SK-N-SH (cell line): ENCODE data around the gene MRPL19. TPM values are rescaled to one million over a fixed set of nuclear protein-coding genes. Genes with fewer than 3 reads are reported as not detected.

Experiments used
- CTCF ChIA-PET: fragments of 300-600, 350-600 bp; formaldehyde crosslinking; extraction: SDS; loops from one replicate; lab custom pipeline; 2021; lab: Yijun Ruan, JAX
- POLR2A ChIA-PET: fragments of 350-600 bp; sonication (Branson Sonifier 250); formaldehyde crosslinking; extraction: SDS; loops from one replicate; lab custom pipeline; 2020; ENCODE audit warnings: antibody characterized with exemption, inconsistent platforms; lab: Yijun Ruan, JAX
- DNase-seq: peaks from one replicate; pipeline ENCODE4 v3.0.0; 2012
- H2AFZ ChIP-seq: fragments of 200-600 bp; sonication (generic); 2 replicates; pipeline ENCODE4 v1.8.1; 2016; ENCODE audit warnings: antibody characterized with exemption, mild to moderate bottlenecking, low read depth
- H3F3A ChIP-seq: fragments of 200-600 bp; sonication (generic); replicated peaks from 2 replicates; pipeline ENCODE3; 2016; ENCODE audit warnings: antibody characterized with exemption, mild to moderate bottlenecking; ENCODE audit not compliant: insufficient read depth
- H3K27ac ChIP-seq, 2 experiments: fragments of 200-500 bp in 1 of 2; fragments of 200-600 bp in 1 of 2; sonication (Bioruptor generic) in 1 of 2; sonication (generic), shearing (Covaris generic) in 1 of 2; 2 replicates each; pipeline versions ENCODE4 v1.5.1 to v1.6.1; 2014 to 2016; ENCODE audit warnings: low read depth in 2 of 2, inconsistent platforms in 1 of 2, low read length in 1 of 2, mild to moderate bottlenecking in 1 of 2, mixed read lengths in 1 of 2
- H3K27me3 ChIP-seq: fragments of 200-600 bp; sonication (generic), shearing (Covaris generic); 2 replicates; pipeline ENCODE4 v1.6.1; 2016; ENCODE audit warnings: mixed run types; ENCODE audit not compliant: insufficient read depth
- H3K36me3 ChIP-seq, 2 experiments: fragments of 200-500 bp in 1 of 2; fragments of 200-600 bp in 1 of 2; sonication (Bioruptor generic) in 1 of 2; sonication (generic) in 1 of 2; replicated peaks in 1 of 2; 2 replicates each; pipeline versions ENCODE3 to v1.5.1; 2014 to 2016; ENCODE audit warnings: low read length in 1 of 2, mild to moderate bottlenecking in 1 of 2; ENCODE audit not compliant: insufficient read depth in 2 of 2, control insufficient read depth in 1 of 2
- H3K4me1 ChIP-seq, 2 experiments: fragments of 200-500 bp in 1 of 2; fragments of 200-600 bp in 1 of 2; sonication (Bioruptor generic) in 1 of 2; sonication (generic), shearing (Covaris generic) in 1 of 2; 2 replicates each; pipeline versions ENCODE4 v1.5.1 to v1.6.1; 2014 to 2016; ENCODE audit warnings: low read depth in 1 of 2, low read length in 1 of 2, mixed run types in 1 of 2; ENCODE audit not compliant: insufficient read depth in 2 of 2, control insufficient read depth in 1 of 2
- H3K4me2 ChIP-seq: fragments of 200-600 bp; sonication (generic), shearing (Covaris generic); 2 replicates; pipeline ENCODE4 v1.6.1; 2017; ENCODE audit warnings: mixed run types
- H3K4me3 ChIP-seq, 2 experiments: fragments of 200-500 bp in 1 of 2; fragments of 200-600 bp in 1 of 2; sonication (Bioruptor generic) in 1 of 2; sonication (generic), shearing (Covaris generic) in 1 of 2; 2 replicates each; pipeline versions ENCODE4 v1.5.1 to v1.8.1; 2014 to 2016; ENCODE audit warnings: low read depth in 2 of 2, inconsistent platforms in 1 of 2, low read length in 1 of 2, mild to moderate bottlenecking in 1 of 2, mixed read lengths in 1 of 2, moderate library complexity in 1 of 2
- H3K79me2 ChIP-seq: fragments of 200-600 bp; sonication (generic); 2 replicates; pipeline ENCODE4 v1.8.1; 2017; ENCODE audit warnings: mild to moderate bottlenecking; ENCODE audit not compliant: insufficient read depth
- H3K9ac ChIP-seq: fragments of 200-600 bp; sonication (generic); 2 replicates; pipeline ENCODE4 v1.6.1; 2017; ENCODE audit warnings: mixed run types
- H3K9me2 ChIP-seq: fragments of 200-600 bp; sonication (generic); 2 replicates; pipeline ENCODE4 v1.6.1; 2017; ENCODE audit warnings: mixed run types
- H3K9me3 ChIP-seq: fragments of 200-600 bp; sonication (generic); 2 replicates; pipeline ENCODE4 v1.6.1; 2017; ENCODE audit warnings: mixed run types, mild to moderate bottlenecking, moderate library complexity
- H4K20me1 ChIP-seq: fragments of 200-600 bp; sonication (generic); 2 replicates; pipeline ENCODE4 v1.6.1; 2017; ENCODE audit warnings: mild to moderate bottlenecking, mixed run types; ENCODE audit not compliant: insufficient read depth
- CHD2 ChIP-seq: fragments of 150-350 bp; IDR thresholded peaks from 2 replicates; pipeline ENCODE4 v1.6.1; 2018; ENCODE audit warnings: low read length; ENCODE audit not compliant: partially characterized antibody
- EZH2phosphoT487 ChIP-seq: fragments of 200-600 bp; sonication (generic); IDR thresholded peaks from 2 replicates; pipeline ENCODE4 v1.6.1; 2017; ENCODE audit warnings: low read depth, mixed run types, mild to moderate bottlenecking, antibody characterized with exemption, moderate library complexity, borderline replicate concordance
- FOSL2 ChIP-seq: IDR thresholded peaks from 2 replicates; pipeline ENCODE4 v1.4.0; 2012; ENCODE audit warnings: low read depth, mild to moderate bottlenecking, moderate library complexity, borderline replicate concordance
- GATA2 ChIP-seq: sonication (generic); formaldehyde crosslinking; IDR thresholded peaks from 2 replicates; pipeline ENCODE4 v1.5.0; 2020; ENCODE audit warnings: mild to moderate bottlenecking, missing genetic modification reagents
- MXI1 ChIP-seq: IDR thresholded peaks from 2 replicates; pipeline ENCODE4 v1.6.1; 2012; ENCODE audit warnings: mild to moderate bottlenecking, low read depth, low read length, improper control_type of control experiment
- POLR2AphosphoS5 ChIP-seq: IDR thresholded peaks from 2 replicates; pipeline ENCODE4 v1.6.1; 2012; ENCODE audit warnings: low read depth, low read length
- RAD21 ChIP-seq: IDR thresholded peaks from 2 replicates; pipeline ENCODE4 v1.6.1; 2012; ENCODE audit warnings: mild to moderate bottlenecking, low read length
- RXRA ChIP-seq: IDR thresholded peaks from 2 replicates; pipeline ENCODE4 v1.4.0; 2012; ENCODE audit warnings: low read depth, mild to moderate bottlenecking, borderline replicate concordance
- SIN3A ChIP-seq: IDR thresholded peaks from 2 replicates; pipeline ENCODE4 v1.6.1; 2012; ENCODE audit warnings: low read depth, mild to moderate bottlenecking, low read length, moderate library complexity, borderline replicate concordance
- SMC3 ChIP-seq: IDR thresholded peaks from 2 replicates; pipeline ENCODE4 v1.6.1; 2012; ENCODE audit warnings: low read depth, low read length, improper control_type of control experiment
- TCF12 ChIP-seq: IDR thresholded peaks from 2 replicates; pipeline ENCODE4 v1.4.0; 2012
- TEAD4 ChIP-seq: IDR thresholded peaks from 2 replicates; pipeline ENCODE4 v1.4.0; 2012; ENCODE audit warnings: mild to moderate bottlenecking, borderline replicate concordance; ENCODE audit not compliant: insufficient read depth
- WGBS: methylation state at CpG from one replicate; pipeline ENCODE4 v1.1.6; 2017; ENCODE audit warnings: low lambda C conversion rate; 5-methylcytosine and 5-hydroxymethylcytosine counted together
- polyA plus RNA-seq, 3 experiments: library from polyadenylated mRNA; depleted of rRNA; stranded (reverse); fragments of >200 nt; gene quantifications; 2 replicates each; pipeline ENCODE4 v1.2.3, GENCODE V29; 2012
- TF ChIP-seq, protein P1 (sequence below): fragments of 200-600 bp; sonication (generic); IDR thresholded peaks from 2 replicates; pipeline ENCODE4 v1.6.1; 2017; ENCODE audit warnings: antibody characterized with exemption, mild to moderate bottlenecking, moderate library complexity
- TF ChIP-seq, protein P2 (sequence below): IDR thresholded peaks from 2 replicates; pipeline ENCODE4 v1.4.0; 2012; ENCODE audit warnings: low read depth, borderline replicate concordance
- TF ChIP-seq, protein P3 (sequence below): fragments of 150-350 bp; IDR thresholded peaks from 2 replicates; pipeline ENCODE4 v1.6.1; 2017; ENCODE audit warnings: antibody characterized with exemption, low read length, low read depth, borderline replicate concordance

Gene MRPL19
- polyA plus RNA-seq, 1 of the 3 experiments (the other 2 are of a cell fraction), result 15.4 TPM

DNA sequence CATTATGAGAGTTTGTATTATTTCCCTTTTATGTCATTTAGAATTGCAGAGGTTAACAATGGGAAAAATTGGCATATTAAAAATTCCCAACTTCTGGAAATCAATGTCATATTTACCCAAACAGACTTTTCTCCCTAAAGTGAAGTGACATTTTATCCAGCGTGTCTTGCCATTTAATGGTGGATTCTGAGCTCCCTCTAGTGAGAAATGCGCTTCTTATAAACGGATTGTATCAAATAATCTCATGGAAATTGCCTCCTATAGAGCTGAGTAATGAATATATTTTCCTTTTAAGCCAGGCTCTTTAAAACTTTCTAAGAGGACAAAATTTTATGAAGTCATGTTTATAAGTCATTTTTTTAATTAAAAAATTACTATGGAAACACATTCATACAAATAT, 69.8 kb downstream of the MRPL19 start:
- peak; percentile 48 for TF ChIP-seq RAD21
- no peak for TF ChIP-seq SIN3A
- TF ChIP-seq, protein P1, sequence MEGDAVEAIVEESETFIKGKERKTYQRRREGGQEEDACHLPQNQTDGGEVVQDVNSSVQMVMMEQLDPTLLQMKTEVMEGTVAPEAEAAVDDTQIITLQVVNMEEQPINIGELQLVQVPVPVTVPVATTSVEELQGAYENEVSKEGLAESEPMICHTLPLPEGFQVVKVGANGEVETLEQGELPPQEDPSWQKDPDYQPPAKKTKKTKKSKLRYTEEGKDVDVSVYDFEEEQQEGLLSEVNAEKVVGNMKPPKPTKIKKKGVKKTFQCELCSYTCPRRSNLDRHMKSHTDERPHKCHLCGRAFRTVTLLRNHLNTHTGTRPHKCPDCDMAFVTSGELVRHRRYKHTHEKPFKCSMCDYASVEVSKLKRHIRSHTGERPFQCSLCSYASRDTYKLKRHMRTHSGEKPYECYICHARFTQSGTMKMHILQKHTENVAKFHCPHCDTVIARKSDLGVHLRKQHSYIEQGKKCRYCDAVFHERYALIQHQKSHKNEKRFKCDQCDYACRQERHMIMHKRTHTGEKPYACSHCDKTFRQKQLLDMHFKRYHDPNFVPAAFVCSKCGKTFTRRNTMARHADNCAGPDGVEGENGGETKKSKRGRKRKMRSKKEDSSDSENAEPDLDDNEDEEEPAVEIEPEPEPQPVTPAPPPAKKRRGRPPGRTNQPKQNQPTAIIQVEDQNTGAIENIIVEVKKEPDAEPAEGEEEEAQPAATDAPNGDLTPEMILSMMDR, result peak; percentile 18; the same call in 1 of the 2 replicates
- CTCF ChIA-PET, result interaction anchor here (1.0 to 2.2 kb wide), 2 partner anchors 75 to 85 kb away, joined by 3 to 16 read pairs; no protein-coding TSS in a partner anchor
- Histone ChIP-seq H3K9ac (no peak overlapping the region), H3K36me3 (no peaks in the 10 kb centered on the region), H3K9me3 (no peaks in the 10 kb centered on the region; the same call in 1 of the 2 replicates), H3K79me2 (no peaks in the 10 kb centered on the region), H3K4me3 (no peak overlapping the region), H3K9me2 (no peaks in the 10 kb centered on the region), H3K27ac (no peak overlapping the region), H2AFZ (no peak overlapping the region), H4K20me1 (no peaks in the 10 kb centered on the region), H3K4me2 (no peak overlapping the region), H3F3A (no peaks in the 10 kb centered on the region), H3K4me1 (no peaks in the 10 kb centered on the region), H3K27me3 (no peaks in the 10 kb centered on the region)
- WGBS, result 74% methylated on average over 3 of the region's 3 CpGs
- no peak for DNase-seq
- POLR2A ChIA-PET, result no interaction called here

DNA sequence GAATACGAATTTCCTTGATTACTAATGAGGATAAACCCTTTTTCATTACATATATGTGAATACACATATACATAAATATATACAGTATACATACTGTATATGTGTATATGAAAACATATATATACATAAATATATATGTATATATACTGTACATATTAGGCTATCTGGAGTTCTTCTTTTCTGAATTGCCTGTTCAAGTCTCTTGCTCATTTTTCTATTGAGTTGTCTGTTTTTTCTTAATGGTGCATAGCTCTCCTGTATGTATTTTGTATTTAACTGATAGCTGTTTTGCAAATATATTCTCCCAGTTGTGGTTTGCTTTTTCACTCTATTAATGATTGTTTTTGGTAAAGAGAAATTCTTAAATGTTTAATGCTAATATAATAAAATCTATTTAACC, 73.0 kb downstream of the MRPL19 start:
- Histone ChIP-seq H3K4me3 (no peak overlapping the region), H3K79me2 (no peaks in the 10 kb centered on the region), H3F3A (no peaks in the 10 kb centered on the region), H4K20me1 (no peaks in the 10 kb centered on the region), H3K27ac (no peak overlapping the region), H3K4me1 (no peaks in the 10 kb centered on the region), H3K9ac (no peak overlapping the region), H2AFZ (no peak overlapping the region), H3K27me3 (no peaks in the 10 kb centered on the region; the same call in 1 of the 2 replicates), H3K36me3 (no peaks in the 10 kb centered on the region), H3K9me2 (no peaks in the 10 kb centered on the region), H3K9me3 (no peaks in the 10 kb centered on the region; the same call in 1 of the 2 replicates), H3K4me2 (no peak overlapping the region)
- TF ChIP-seq GATA2 (CRISPR knock-in tag) (no peak), TEAD4 (no peak)
- TF ChIP-seq, protein P2, sequence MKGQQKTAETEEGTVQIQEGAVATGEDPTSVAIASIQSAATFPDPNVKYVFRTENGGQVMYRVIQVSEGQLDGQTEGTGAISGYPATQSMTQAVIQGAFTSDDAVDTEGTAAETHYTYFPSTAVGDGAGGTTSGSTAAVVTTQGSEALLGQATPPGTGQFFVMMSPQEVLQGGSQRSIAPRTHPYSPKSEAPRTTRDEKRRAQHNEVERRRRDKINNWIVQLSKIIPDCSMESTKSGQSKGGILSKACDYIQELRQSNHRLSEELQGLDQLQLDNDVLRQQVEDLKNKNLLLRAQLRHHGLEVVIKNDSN, result no peak
- CTCF ChIA-PET, result interaction anchor here (1.5 kb wide), 2 partner anchors 10 to 79 kb away, joined by 3 to 5 read pairs; no protein-coding TSS in a partner anchor
- 15% methylated on average over 1 of the region's 1 CpG for WGBS
- POLR2A ChIA-PET, result no interaction called here
- DNase-seq, result no peak

DNA sequence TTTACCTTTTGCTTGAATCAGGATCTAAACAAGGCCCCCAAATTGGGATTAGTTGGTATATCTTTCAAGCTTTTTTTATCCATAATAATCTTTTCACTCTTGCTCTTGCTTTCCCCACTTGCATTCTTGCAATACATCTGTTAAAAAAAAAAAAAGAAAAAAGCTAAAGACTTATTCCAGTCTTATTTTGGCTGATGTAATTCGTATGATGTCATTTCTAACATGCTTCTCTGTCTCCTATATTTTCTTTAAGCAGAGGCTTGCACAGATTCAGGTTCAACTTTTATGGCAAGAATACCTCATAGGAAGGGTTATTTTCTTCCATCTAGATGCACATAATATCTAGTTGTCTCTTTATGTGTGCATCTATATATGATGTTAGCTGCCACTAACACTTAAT, 73.9 kb downstream of the MRPL19 start:
- TF ChIP-seq TEAD4, result no peak
- TF ChIP-seq POLR2AphosphoS5, result no peak
- TF ChIP-seq EZH2phosphoT487, result no peak
- no peak for TF ChIP-seq FOSL2
- TF ChIP-seq, protein P1, result no peak
- TF ChIP-seq CHD2, result no peak
- no peak for TF ChIP-seq TCF12
- no peak for TF ChIP-seq RXRA
- no peak for TF ChIP-seq RAD21
- no peak for TF ChIP-seq SMC3
- TF ChIP-seq, protein P3, sequence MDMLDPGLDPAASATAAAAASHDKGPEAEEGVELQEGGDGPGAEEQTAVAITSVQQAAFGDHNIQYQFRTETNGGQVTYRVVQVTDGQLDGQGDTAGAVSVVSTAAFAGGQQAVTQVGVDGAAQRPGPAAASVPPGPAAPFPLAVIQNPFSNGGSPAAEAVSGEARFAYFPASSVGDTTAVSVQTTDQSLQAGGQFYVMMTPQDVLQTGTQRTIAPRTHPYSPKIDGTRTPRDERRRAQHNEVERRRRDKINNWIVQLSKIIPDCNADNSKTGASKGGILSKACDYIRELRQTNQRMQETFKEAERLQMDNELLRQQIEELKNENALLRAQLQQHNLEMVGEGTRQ, result no peak
- TF ChIP-seq MXI1, result no peak
- POLR2A ChIA-PET, result no interaction called here
- Histone ChIP-seq H4K20me1 (no peaks in the 10 kb centered on the region), H3F3A (no peaks in the 10 kb centered on the region), H3K4me3 (no peak overlapping the region), H3K4me2 (no peak overlapping the region), H3K4me1 (no peaks in the 10 kb centered on the region), H3K27ac (no peak overlapping the region), H3K27me3 (no peaks in the 10 kb centered on the region; the same call in 1 of the 2 replicates), H2AFZ (no peak overlapping the region), H3K9ac (no peak overlapping the region), H3K9me2 (no peaks in the 10 kb centered on the region), H3K9me3 (no peaks in the 10 kb centered on the region; the same call in 1 of the 2 replicates), H3K36me3 (no peaks in the 10 kb centered on the region), H3K79me2 (no peaks in the 10 kb centered on the region)
- CTCF ChIA-PET, result interaction anchor here (1.5 kb wide), 1 partner anchor 9 kb away, joined by 5 read pairs; no protein-coding TSS in a partner anchor
- 24% methylated on average over 1 of the region's 1 CpG for WGBS
- DNase-seq, result no peak
